ENCODE results near the gene IFFO2.
"Not testable (repeated sequence)": the region's sequence is repeated elsewhere in the genome, so short reads cannot be mapped to it uniquely, and the experiment has no call there.

IFFO2 gene

GRCh38 chr1:18893120-18893519 is 63.4 kb downstream of the IFFO2 start:
- no peak for DNase-seq (ENCODE audit: low spot score)

GRCh38 chr1:18891858-18892257 is 64.6 kb downstream of the IFFO2 start:
- not testable (repeated sequence) for DNase-seq (ENCODE audit: low spot score)

GRCh38 chr1:18891426-18891780 is 65.1 kb downstream of the IFFO2 start:
- DNase-seq (ENCODE audit: low spot score) = no peak

- no peak for DNase-seq (ENCODE audit: low spot score)
Measured at GRCh38 chr1:18890706-18891425, 65.6 kb downstream of the IFFO2 start.

- DNase-seq (ENCODE audit: low spot score) = no peak
Measured at GRCh38 chr1:18886003-18886335, 70.5 kb downstream of the IFFO2 start.

- no peak for DNase-seq (ENCODE audit: low spot score)
Measured at GRCh38 chr1:18885311-18886002, 71.0 kb downstream of the IFFO2 start.

GRCh38 chr1:18884727-18885126 is 71.7 kb downstream of the IFFO2 start:
- no peak for DNase-seq (ENCODE audit: low spot score)

GRCh38 chr1:18884419-18884717 is 72.1 kb downstream of the IFFO2 start:
- no peak for DNase-seq (ENCODE audit: low spot score)

GRCh38 chr1:18883636-18884418 is 72.6 kb downstream of the IFFO2 start:
- DNase-seq (ENCODE audit: low spot score) = peak; percentile 57

- no peak for DNase-seq (ENCODE audit: low spot score)
Measured at GRCh38 chr1:18883079-18883478, 73.4 kb downstream of the IFFO2 start.

GRCh38 chr1:18882486-18882885 is 74.0 kb downstream of the IFFO2 start:
- no peak for DNase-seq (ENCODE audit: low spot score)

- DNase-seq (ENCODE audit: low spot score) = no peak
Measured at GRCh38 chr1:18881642-18882431, 74.6 kb downstream of the IFFO2 start.

- no peak for DNase-seq (ENCODE audit: low spot score)
Measured at GRCh38 chr1:18881164-18881563, 75.3 kb downstream of the IFFO2 start.

GRCh38 chr1:18880585-18880984 is 75.9 kb downstream of the IFFO2 start:
- no peak for DNase-seq (ENCODE audit: low spot score)

- DNase-seq (ENCODE audit: low spot score) = no peak
Measured at GRCh38 chr1:18879791-18880309, 76.6 kb downstream of the IFFO2 start.

- DNase-seq (ENCODE audit: low spot score) = no peak
Measured at GRCh38 chr1:18879215-18879790, 77.2 kb downstream of the IFFO2 start.

GRCh38 chr1:18878538-18879214 is 77.8 kb downstream of the IFFO2 start:
- DNase-seq (ENCODE audit: low spot score) = no peak

GRCh38 chr1:18877282-18877681 is 79.2 kb downstream of the IFFO2 start:
- no peak for DNase-seq (ENCODE audit: low spot score)

- no peak for DNase-seq (ENCODE audit: low spot score)
Measured at GRCh38 chr1:18876210-18876609, 80.3 kb downstream of the IFFO2 start.

GRCh38 chr1:18875796-18876128 is 80.7 kb downstream of the IFFO2 start:
- DNase-seq (ENCODE audit: low spot score) = no peak

- peak; percentile 76 for DNase-seq (ENCODE audit: low spot score)
Measured at GRCh38 chr1:18875107-18875795, 81.2 kb downstream of the IFFO2 start.

Data from germinal center (tissue), 1 donor.